ENCODE results near the gene CAB39.

The CAB39 gene

GRCh38 chr2:230785346-230785745 lies 72.7 kb downstream of the CAB39 start:
- no peak for DNase-seq (ENCODE audit: low read depth)

GRCh38 chr2:230787101-230787500 lies 74.5 kb downstream of the CAB39 start:
- DNase-seq (ENCODE audit: low read depth), result no peak

GRCh38 chr2:230788554-230789175 lies 76.0 kb downstream of the CAB39 start:
- DNase-seq (ENCODE audit: low read depth), result no peak

- DNase-seq (ENCODE audit: low read depth), result no peak
Observed at GRCh38 chr2:230790981-230791380, 78.3 kb downstream of the CAB39 start.

- DNase-seq (ENCODE audit: low read depth), result peak; percentile 12
Observed at GRCh38 chr2:230793572-230794359, 81.1 kb downstream of the CAB39 start.

GRCh38 chr2:230794497-230794896 lies 81.9 kb downstream of the CAB39 start:
- no peak for DNase-seq (ENCODE audit: low read depth)

GRCh38 chr2:230795856-230796255 lies 83.2 kb downstream of the CAB39 start:
- DNase-seq (ENCODE audit: low read depth), result no peak

GRCh38 chr2:230796280-230796862 lies 83.7 kb downstream of the CAB39 start:
- DNase-seq (ENCODE audit: low read depth), result no peak

- no peak for DNase-seq (ENCODE audit: low read depth)
Observed at GRCh38 chr2:230797515-230798495, 85.2 kb downstream of the CAB39 start.

GRCh38 chr2:230798769-230799399 lies 86.2 kb downstream of the CAB39 start:
- no peak for DNase-seq (ENCODE audit: low read depth)

- no peak for DNase-seq (ENCODE audit: low read depth)
Observed at GRCh38 chr2:230805353-230806017, 92.8 kb downstream of the CAB39 start.

- DNase-seq (ENCODE audit: low read depth), result no peak
Observed at GRCh38 chr2:230807729-230808128, 95.1 kb downstream of the CAB39 start.

- no peak for DNase-seq (ENCODE audit: low read depth)
Observed at GRCh38 chr2:230809015-230809414, 96.4 kb downstream of the CAB39 start.

GRCh38 chr2:230809677-230810251 lies 97.1 kb downstream of the CAB39 start:
- DNase-seq (ENCODE audit: low read depth), result no peak

- DNase-seq (ENCODE audit: low read depth), result no peak
Observed at GRCh38 chr2:230811508-230811907, 98.9 kb downstream of the CAB39 start.

- DNase-seq (ENCODE audit: low read depth), result no peak
Observed at GRCh38 chr2:230812033-230812432, 99.4 kb downstream of the CAB39 start.

GRCh38 chr2:230814616-230815015 lies 102.0 kb downstream of the CAB39 start:
- no peak for DNase-seq (ENCODE audit: low read depth)

GRCh38 chr2:230815088-230815487 lies 102.4 kb downstream of the CAB39 start:
- no peak for DNase-seq (ENCODE audit: low read depth)

- no peak for DNase-seq (ENCODE audit: low read depth)
Observed at GRCh38 chr2:230816735-230817134, 104.1 kb downstream of the CAB39 start.

GRCh38 chr2:230819433-230819832 lies 106.8 kb downstream of the CAB39 start:
- DNase-seq (ENCODE audit: low read depth), result no peak
